IMR-90 (cell line): ENCODE measurements around the gene ID1. TPM values are rescaled to one million over a fixed set of nuclear protein-coding genes. Genes with fewer than 3 reads are reported as not detected.
A peak's percentile ranks its signal among the peaks of the same experiment; 100 is the strongest.

ENCODE experiments used
- ATAC-seq: fragments of 200-7000 bp; cut with Tn5 transposase; 2 replicates; pipeline ENCODE4 v1.9.1; 2020; ENCODE audit warnings: low read depth, mild to moderate bottlenecking, moderate library complexity
- BruUV-seq: library from RNA; stranded (reverse); fragments of 400-500 nt; replicated peaks from 2 replicates; lab custom pipeline; 2021; lab: Mats Ljungman, UMichigan
- CTCF ChIA-PET: fragments of 300-600 bp; formaldehyde crosslinking; extraction: SDS; loops from one replicate; lab custom pipeline; 2021; ENCODE audit warnings: antibody characterized with exemption; lab: Yijun Ruan, JAX
- POLR2A ChIA-PET: fragments of 300-600 bp; sonication (Branson Sonifier 250); formaldehyde crosslinking; loops from one replicate; lab custom pipeline; 2022; ENCODE audit warnings: antibody characterized with exemption; ENCODE audit not compliant: unreplicated experiment; lab: Charles Lee
- DNase-seq: peaks from one replicate; pipeline ENCODE4 v3.0.0; 2013
- H2AFZ ChIP-seq: replicated peaks from 2 replicates; pipeline ENCODE3; 2013; ENCODE audit warnings: low read length, mild to moderate bottlenecking; ENCODE audit not compliant: poor library complexity
- H2AK5ac ChIP-seq: 2 replicates; pipeline ENCODE4 v1.6.1; 2013; ENCODE audit warnings: low read depth, low read length, inconsistent platforms
- H2AK9ac ChIP-seq: replicated peaks from 2 replicates; pipeline ENCODE3; 2013; ENCODE audit warnings: mild to moderate bottlenecking, low read depth, low read length, moderate library complexity; ENCODE audit not compliant: poor library complexity
- H2BK120ac ChIP-seq: 2 replicates; pipeline ENCODE4 v1.6.1; 2013; ENCODE audit warnings: low read depth, low read length, inconsistent platforms
- H2BK15ac ChIP-seq: 3 replicates; pipeline ENCODE4 v1.6.1; 2013; ENCODE audit warnings: low read depth, low read length, inconsistent platforms
- H2BK20ac ChIP-seq: 2 replicates; pipeline ENCODE4 v1.6.1; 2013; ENCODE audit warnings: low read depth, mild to moderate bottlenecking, inconsistent platforms, low read length, moderate library complexity
- H2BK5ac ChIP-seq: 2 replicates; pipeline ENCODE4 v1.6.1; 2013; ENCODE audit warnings: mild to moderate bottlenecking, low read depth, low read length, inconsistent platforms; ENCODE audit not compliant: poor library complexity, severe bottlenecking
- H3K14ac ChIP-seq: replicated peaks from 2 replicates; pipeline ENCODE4 v1.6.1; 2013; ENCODE audit warnings: low read depth, low read length, inconsistent platforms
- H3K18ac ChIP-seq: 2 replicates; pipeline ENCODE4 v1.6.1; 2013; ENCODE audit warnings: low read depth, low read length, control low read depth
- H3K23ac ChIP-seq: 2 replicates; pipeline ENCODE4 v1.6.1; 2013; ENCODE audit warnings: low read depth, low read length, inconsistent platforms
- H3K27ac ChIP-seq: 2 replicates; pipeline ENCODE4 v1.5.1; 2013; ENCODE audit warnings: mild to moderate bottlenecking, control low read depth, low read length; ENCODE audit not compliant: insufficient read depth
- H3K27me3 ChIP-seq: 2 replicates; pipeline ENCODE4 v1.6.1; 2013; ENCODE audit warnings: low read length; ENCODE audit not compliant: control insufficient read depth, insufficient read depth
- H3K36me3 ChIP-seq: 2 replicates; pipeline ENCODE4 v1.6.1; 2013; ENCODE audit warnings: low read length, mixed read lengths; ENCODE audit not compliant: control insufficient read depth, insufficient read depth
- H3K4ac ChIP-seq: 2 replicates; pipeline ENCODE4 v1.6.1; 2013; ENCODE audit warnings: low read depth, low read length, inconsistent platforms
- H3K4me1 ChIP-seq: 2 replicates; pipeline ENCODE4 v1.6.1; 2013; ENCODE audit warnings: low read length, mixed read lengths; ENCODE audit not compliant: control insufficient read depth, insufficient read depth
- H3K4me2 ChIP-seq: 2 replicates; pipeline ENCODE4 v1.6.1; 2013; ENCODE audit warnings: low read depth, mild to moderate bottlenecking, control low read depth, low read length, moderate library complexity
- H3K4me3 ChIP-seq: 2 replicates; pipeline ENCODE4 v1.5.1; 2013; ENCODE audit warnings: low read depth, mild to moderate bottlenecking, control low read depth, low read length, moderate library complexity; ENCODE audit not compliant: insufficient read depth
- H3K56ac ChIP-seq: 2 replicates; pipeline ENCODE4 v1.6.1; 2013; ENCODE audit warnings: low read length, inconsistent platforms; ENCODE audit not compliant: insufficient read depth; ENCODE audit errors: extremely low read depth
- H3K79me1 ChIP-seq, 2 experiments: 2 replicates each; pipeline ENCODE4 v1.6.1; 2013; ENCODE audit warnings: low read length in 2 of 2, inconsistent platforms in 1 of 2, low read depth in 1 of 2
- H3K9ac ChIP-seq: 2 replicates; pipeline ENCODE4 v1.6.1; 2013; ENCODE audit warnings: low read depth, low read length, control low read depth
- H3K9me1 ChIP-seq: 2 replicates; pipeline ENCODE4 v1.6.1; 2013; ENCODE audit warnings: low read length, inconsistent platforms; ENCODE audit not compliant: insufficient read depth
- H3K9me3 ChIP-seq: 2 replicates; pipeline ENCODE4 v1.6.1; 2013; ENCODE audit warnings: low read length; ENCODE audit not compliant: control insufficient read depth, insufficient read depth
- H4K20me1 ChIP-seq: 2 replicates; pipeline ENCODE4 v1.6.1; 2013; ENCODE audit warnings: low read length, inconsistent platforms; ENCODE audit not compliant: insufficient read depth
- H4K5ac ChIP-seq: 2 replicates; pipeline ENCODE4 v1.6.1; 2013; ENCODE audit warnings: mild to moderate bottlenecking, low read depth, low read length, control low read depth
- H4K8ac ChIP-seq, 2 experiments: 2 replicates each; pipeline ENCODE4 v1.6.1; 2013; ENCODE audit warnings: low read depth in 2 of 2, low read length in 2 of 2, control low read depth in 1 of 2, inconsistent platforms in 1 of 2
- H4K91ac ChIP-seq: 2 replicates; pipeline ENCODE4 v1.6.1; 2013; ENCODE audit warnings: low read depth, low read length, inconsistent platforms; ENCODE audit not compliant: insufficient read depth
- MAZ ChIP-seq: IDR thresholded peaks from 2 replicates; pipeline ENCODE4 v1.6.1; 2012; ENCODE audit warnings: low read depth, mild to moderate bottlenecking, low read length, improper control_type of control experiment, moderate library complexity, borderline replicate concordance
- whole genome bisulfite sequencing, 2 experiments: methylation state at CpG; one replicate each; pipeline versions ENCODE4 v1.1.5 to v1.1.7; 2013; ENCODE audit warnings: missing lambda C conversion rate in 2 of 2; ENCODE audit not compliant: insufficient read length in 1 of 2; ENCODE audit errors: extremely low coverage in 2 of 2; 5-methylcytosine and 5-hydroxymethylcytosine counted together
- dilution Hi-C: fragments of 300-500 bp; cut with HindIII; formaldehyde crosslinking; loops from one replicate; pipeline ENCODE4 v1.14.3; 2018; ENCODE audit warnings: low sequenced_read_pairs; ENCODE audit not compliant: unreplicated experiment
- in situ Hi-C: fragments of 300-500 bp; cut with MboI; formaldehyde crosslinking; loops from 3 replicates; pipeline ENCODE4 v1.14.3; 2019; ENCODE audit warnings: low sequenced_read_pairs, inconsistent platforms, mixed read lengths
- intact Hi-C: fragments of 100-400 bp; cut with micrococcal nuclease; formaldehyde crosslinking; loops from 2 replicates; pipeline ENCODE4 v1.10.0; 2022
- polyA plus RNA-seq, 3 experiments: library from polyadenylated mRNA; depleted of rRNA; stranded (reverse); fragments of >200 nt; gene quantifications; 2 replicates each; pipeline ENCODE4 v1.2.3, GENCODE V29; 2012; ENCODE audit warnings: low replicate concordance in 1 of 3
- total RNA-seq: library from RNA; depleted of rRNA; stranded (reverse); fragments of >200 nt; gene quantifications from 2 replicates; pipeline ENCODE4 v1.2.3, GENCODE V29; 2012
- TF ChIP-seq, protein P1 (sequence below): conservative IDR thresholded peaks from 2 replicates; pipeline ENCODE4 v1.5.1; 2012; ENCODE audit warnings: mild to moderate bottlenecking, low read depth, low read length, improper control_type of control experiment

ID1 gene
- total and polyA plus RNA-seq, 2 of the 4 experiments (the other 2 are of a cell fraction): 148 to 174 TPM

DNA sequence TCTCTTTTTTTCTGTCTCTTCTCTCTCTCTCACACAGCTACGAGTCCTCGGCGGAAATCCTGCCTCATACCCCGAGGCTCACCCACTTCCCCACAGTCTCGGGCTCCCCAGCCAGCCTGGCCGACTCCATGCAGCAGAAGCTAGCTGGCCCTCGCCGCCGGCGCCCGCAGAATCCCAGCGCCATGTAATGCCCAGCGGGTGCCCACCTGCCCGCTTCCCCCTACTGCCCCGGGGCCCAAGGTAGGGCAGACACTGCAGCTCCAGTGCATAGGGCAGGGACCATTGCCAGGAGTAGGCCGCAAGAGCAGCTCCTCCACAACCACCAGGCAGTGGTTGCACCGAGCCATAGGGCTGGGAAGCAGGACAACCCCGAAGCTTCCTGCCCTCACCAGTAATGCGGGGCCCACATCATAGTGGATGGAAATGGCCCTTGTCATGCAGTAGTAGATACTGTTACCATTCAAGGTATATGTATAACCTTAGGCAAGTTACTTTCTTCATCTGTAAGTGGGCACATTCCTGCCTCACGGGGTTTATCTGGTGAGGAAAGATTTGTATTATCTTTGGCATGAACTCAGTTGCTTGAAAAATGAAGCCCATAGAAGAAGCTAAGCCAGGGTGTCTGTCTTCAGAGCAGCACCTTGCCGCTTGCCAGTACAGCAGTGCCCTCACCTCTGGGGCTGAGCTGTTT lies 36.9 kb upstream of the ID1 start:
- Histone ChIP-seq H2AK9ac (peak overlapping the region; percentile 69), H3K79me1 (peaks cover 0 to 32% of the 10 kb centered on the region in 2 experiments; a peak in 3 of 4 replicates), H4K5ac (no peak overlapping the region; the same call in 1 of the 2 replicates), H3K9ac (no peak overlapping the region), H3K4me2 (no peak overlapping the region), H3K9me1 (0 out of 2 replicates have a peak, but pooled peaks cover 3% of the 10 kb centered on the region), H2BK20ac (no peak overlapping the region; the same call in 1 of the 2 replicates), H3K23ac (no peak overlapping the region), H3K18ac (no peak overlapping the region; the same call in 1 of the 2 replicates), H3K27me3 (no peaks in the 10 kb centered on the region), H3K4me1 (peaks cover 24% of the 10 kb centered on the region), H3K4ac (peak overlapping the region; percentile 62), H4K8ac (peak overlapping the region in 1 of 2 experiments; percentile 51; a peak in 2 of 4 replicates), H4K91ac (peak overlapping the region; percentile 38), H3K14ac (peak overlapping the region; percentile 58), H3K4me3 (no peak overlapping the region), H3K27ac (peak overlapping the region; percentile 43), H2BK120ac (0 out of 2 replicates have a peak overlapping the region, but pooled peaks have one; percentile 59), H2BK15ac (0 out of 3 replicates have a peak overlapping the region, but pooled peaks have one; percentile 13), H3K36me3 (peaks cover 30% of the 10 kb centered on the region), H3K9me3 (no peaks in the 10 kb centered on the region), H2BK5ac (peak overlapping the region; percentile 48), H2AFZ (peak overlapping the region; percentile 17), H4K20me1 (no peaks in the 10 kb centered on the region; the same call in 1 of the 2 replicates), H3K56ac (no peak overlapping the region), H2AK5ac (peak overlapping the region; percentile 69)
- POLR2A ChIA-PET: interaction anchor here (1.3 kb wide), 1 partner anchor 45 kb away, joined by 4 read pairs; no protein-coding TSS in a partner anchor
- ATAC-seq (no peak), DNase-seq (peak; percentile 36)
- no TSS peak for BruUV-seq
- intact Hi-C loops: no loop called here
- dilution Hi-C loops: no loop called here
- in situ Hi-C loops: no loop called here
- WGBS, 2 experiments: 90% methylated on average over 13 of the region's 21 CpGs; no CpG with 5 or more reads in 1 of the 2 experiments
- TF ChIP-seq, protein P1, sequence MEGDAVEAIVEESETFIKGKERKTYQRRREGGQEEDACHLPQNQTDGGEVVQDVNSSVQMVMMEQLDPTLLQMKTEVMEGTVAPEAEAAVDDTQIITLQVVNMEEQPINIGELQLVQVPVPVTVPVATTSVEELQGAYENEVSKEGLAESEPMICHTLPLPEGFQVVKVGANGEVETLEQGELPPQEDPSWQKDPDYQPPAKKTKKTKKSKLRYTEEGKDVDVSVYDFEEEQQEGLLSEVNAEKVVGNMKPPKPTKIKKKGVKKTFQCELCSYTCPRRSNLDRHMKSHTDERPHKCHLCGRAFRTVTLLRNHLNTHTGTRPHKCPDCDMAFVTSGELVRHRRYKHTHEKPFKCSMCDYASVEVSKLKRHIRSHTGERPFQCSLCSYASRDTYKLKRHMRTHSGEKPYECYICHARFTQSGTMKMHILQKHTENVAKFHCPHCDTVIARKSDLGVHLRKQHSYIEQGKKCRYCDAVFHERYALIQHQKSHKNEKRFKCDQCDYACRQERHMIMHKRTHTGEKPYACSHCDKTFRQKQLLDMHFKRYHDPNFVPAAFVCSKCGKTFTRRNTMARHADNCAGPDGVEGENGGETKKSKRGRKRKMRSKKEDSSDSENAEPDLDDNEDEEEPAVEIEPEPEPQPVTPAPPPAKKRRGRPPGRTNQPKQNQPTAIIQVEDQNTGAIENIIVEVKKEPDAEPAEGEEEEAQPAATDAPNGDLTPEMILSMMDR: peak; percentile 17; the same call in 1 of the 2 replicates
- no peak for TF ChIP-seq MAZ
- CTCF ChIA-PET: interaction anchor here (1.4 to 4.7 kb wide), 3 partner anchors 8 to 44 kb away, joined by 6 to 71 read pairs (median 8); partner anchors contain the start of gene ID1
